GM13976 (cell line): ENCODE results near the gene SUFU.
A peak's percentile ranks its signal among the peaks of the same experiment; 100 is the strongest.

Source experiments
- DNase-seq: peaks from one replicate; pipeline ENCODE4 v3.0.0; 2012; ENCODE audit warnings: low spot score
- in situ Hi-C: fragments of 300-500 bp; cut with MboI; formaldehyde crosslinking; loops from one replicate; pipeline ENCODE4 v1.12.0; 2022; ENCODE audit warnings: low sequenced_read_pairs, mixed read lengths, inconsistent platforms; ENCODE audit not compliant: unreplicated experiment
- TF ChIP-seq, protein P1 (sequence below): IDR thresholded peaks from 2 replicates; pipeline ENCODE4 v1.5.1; 2012; ENCODE audit warnings: borderline replicate concordance, mild to moderate bottlenecking; ENCODE audit not compliant: insufficient read depth; ENCODE audit errors: extremely low read depth, missing control alignments, control extremely low read depth

The SUFU gene

DNA sequence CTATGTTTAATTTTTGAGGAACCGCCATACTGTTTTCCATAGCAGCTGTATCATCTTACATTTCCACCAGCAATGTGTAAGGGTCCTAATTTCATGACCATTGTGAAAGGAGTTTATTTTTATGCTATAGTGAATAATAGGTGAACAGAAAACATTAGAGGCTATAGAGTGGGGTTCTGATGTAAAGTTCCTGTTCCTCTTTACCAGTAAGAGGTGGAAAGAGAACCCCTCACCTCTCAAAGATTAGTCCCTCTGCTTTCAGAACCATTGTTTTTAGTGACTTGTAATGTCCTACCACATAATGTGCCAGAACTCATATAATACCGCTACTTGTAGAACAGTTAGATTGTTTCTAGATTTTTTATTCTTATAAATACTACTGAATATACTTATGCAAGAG lies 34.2 kb downstream of the SUFU start:
- no peak for DNase-seq
- in situ Hi-C loops: no loop called here
- TF ChIP-seq, protein P1, sequence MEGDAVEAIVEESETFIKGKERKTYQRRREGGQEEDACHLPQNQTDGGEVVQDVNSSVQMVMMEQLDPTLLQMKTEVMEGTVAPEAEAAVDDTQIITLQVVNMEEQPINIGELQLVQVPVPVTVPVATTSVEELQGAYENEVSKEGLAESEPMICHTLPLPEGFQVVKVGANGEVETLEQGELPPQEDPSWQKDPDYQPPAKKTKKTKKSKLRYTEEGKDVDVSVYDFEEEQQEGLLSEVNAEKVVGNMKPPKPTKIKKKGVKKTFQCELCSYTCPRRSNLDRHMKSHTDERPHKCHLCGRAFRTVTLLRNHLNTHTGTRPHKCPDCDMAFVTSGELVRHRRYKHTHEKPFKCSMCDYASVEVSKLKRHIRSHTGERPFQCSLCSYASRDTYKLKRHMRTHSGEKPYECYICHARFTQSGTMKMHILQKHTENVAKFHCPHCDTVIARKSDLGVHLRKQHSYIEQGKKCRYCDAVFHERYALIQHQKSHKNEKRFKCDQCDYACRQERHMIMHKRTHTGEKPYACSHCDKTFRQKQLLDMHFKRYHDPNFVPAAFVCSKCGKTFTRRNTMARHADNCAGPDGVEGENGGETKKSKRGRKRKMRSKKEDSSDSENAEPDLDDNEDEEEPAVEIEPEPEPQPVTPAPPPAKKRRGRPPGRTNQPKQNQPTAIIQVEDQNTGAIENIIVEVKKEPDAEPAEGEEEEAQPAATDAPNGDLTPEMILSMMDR: no peak

DNA sequence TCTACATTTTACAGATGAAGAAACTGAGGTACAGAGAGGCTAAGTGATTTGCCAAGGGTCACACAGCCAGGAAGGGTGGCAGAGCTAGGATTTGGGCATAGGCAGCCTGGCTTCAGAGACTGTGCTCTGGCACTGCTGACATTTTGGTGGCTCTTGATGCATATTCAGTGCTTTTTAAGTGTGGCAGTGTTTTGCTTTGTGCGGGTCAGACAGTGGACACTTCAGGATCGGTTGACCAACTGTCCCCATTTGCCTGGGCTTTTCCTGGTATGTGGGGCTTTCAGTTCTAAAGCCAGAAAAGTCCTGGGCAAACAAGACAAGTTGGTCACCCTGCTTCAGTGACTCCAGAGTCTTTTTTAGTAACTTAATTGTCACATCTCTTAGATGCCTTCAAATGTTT lies 35.0 kb downstream of the SUFU start:
- TF ChIP-seq, protein P1: no peak
- no peak for DNase-seq
- in situ Hi-C loops: no loop called here

DNA sequence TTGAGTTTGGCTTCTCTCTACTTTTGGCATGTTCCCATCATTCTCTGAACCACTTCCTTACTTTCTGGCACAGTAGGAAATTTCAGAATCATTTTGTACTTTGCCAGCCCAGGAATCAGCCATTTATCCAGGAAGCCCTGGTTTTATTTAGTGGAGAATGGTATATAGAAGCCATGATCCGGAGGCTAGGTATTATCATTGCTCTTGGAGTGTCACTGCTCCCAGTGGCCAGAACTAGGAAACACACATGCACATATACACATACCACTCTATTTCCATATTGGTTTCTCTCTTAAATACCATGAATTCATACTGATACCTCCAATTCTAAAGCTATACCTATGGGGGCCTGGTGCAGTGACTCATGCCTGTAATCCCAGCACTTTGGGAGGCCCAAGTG lies 36.3 kb downstream of the SUFU start:
- in situ Hi-C loops: no loop called here
- TF ChIP-seq, protein P1: peak; percentile 10
- DNase-seq: peak; percentile 51

DNA sequence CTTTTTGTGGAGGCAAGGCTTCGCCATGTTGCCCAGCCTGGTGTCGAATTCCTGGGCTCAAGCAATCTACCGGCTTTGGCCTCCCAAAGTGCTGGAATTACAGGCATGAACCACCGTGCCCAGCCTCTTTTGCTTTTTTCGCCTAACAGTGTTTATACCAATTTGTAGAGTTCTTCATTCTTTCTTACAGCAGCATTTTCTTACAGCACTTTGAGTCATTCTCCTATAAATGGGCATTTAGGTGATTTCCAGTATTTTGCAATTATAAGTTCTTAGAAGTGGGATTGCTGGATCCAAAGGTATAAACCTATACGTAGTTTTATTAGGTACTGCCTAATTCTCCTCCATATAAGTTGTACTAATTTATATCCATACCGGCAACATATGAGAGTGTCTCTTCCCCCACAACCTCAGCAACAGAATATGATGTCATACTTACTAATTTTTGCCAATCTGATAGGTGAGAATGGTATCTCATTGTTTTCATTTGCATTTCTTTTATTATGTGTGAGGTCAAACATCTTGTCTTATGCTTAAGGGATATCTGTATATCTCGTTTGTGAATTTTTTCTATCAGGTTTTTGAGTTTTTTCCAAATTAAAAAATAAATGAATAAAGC lies 39.1 kb downstream of the SUFU start:
- TF ChIP-seq, protein P1: no peak
- DNase-seq: no peak
- in situ Hi-C loops: no loop called here

DNA sequence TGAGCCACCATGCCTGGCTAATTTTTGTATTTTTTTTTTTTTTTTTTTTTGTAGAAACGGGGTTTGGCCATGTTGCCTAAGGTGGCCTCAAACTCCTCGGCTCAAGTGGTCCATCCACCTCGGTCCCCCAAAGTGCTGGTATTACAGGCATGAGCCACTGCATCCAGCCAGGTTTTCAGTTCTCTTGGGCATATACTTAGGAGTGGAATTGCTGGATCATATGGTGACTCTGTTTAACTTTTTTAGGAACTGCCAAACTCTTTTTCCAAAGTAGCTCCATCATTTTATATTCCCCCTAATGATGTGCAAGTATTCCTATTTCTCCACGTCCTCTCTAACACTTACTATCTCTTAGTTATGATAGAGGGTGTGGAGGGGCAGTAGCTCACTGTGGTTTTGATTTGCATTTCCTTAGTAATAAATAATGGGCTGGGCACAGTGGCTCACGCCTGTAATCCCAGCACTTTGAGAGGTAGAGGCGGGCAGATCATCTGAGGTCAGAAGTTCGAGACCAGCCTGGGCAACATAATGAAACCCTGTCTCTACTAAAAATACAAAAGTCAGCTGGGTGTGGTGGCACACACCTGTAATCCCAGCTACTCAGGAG lies 41.6 kb downstream of the SUFU start:
- TF ChIP-seq, protein P1: no peak
- DNase-seq: no peak
- in situ Hi-C loops: no loop called here

DNA sequence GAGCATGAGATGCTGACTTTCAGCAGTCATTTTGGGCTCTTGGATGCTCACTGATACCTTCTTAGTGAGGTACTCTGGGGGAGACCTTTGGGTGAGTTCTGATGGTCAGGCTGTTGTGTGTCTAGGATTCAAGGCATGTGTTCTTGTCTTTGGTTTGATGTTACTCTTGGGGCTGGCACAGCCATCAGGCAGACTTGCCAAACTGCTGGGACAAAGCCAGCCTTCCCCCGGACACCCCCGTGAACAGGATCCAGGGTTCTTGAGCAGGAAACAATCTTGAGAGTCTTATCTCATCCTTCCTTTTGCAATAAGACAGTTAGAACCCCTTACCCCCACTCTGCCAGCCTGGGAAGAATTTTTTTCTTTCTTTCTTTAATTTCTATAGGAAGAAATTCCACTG lies 42.2 kb downstream of the SUFU start:
- no peak for DNase-seq
- in situ Hi-C loops: no loop called here
- TF ChIP-seq, protein P1: no peak
